ENCODE measurements around the gene SFMBT1.

SFMBT1 gene

DNA sequence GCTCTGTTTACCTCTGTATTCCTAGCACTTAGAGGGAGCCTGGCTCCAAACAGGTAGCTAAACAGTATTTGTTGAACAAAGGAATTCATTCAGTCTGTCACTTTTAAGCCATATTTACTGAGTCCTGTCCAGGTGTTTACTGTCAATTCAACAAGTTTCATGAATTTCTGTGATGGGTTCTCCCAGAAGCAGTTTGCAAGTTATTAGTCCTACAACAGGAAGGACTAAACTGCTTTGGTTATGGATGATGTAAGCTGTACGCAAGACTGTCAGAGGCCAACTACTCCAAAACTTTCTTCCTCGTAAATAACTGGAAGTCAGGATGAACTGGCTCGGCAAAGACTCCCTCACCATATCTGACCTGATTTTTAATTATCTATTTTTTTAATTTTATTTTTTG, 173.6 kb downstream of the SFMBT1 start:
- no peak overlapping the region for H3K9ac ChIP-seq (ENCODE audit: low read depth, low read length, poor library complexity, severe bottlenecking)
- no peak overlapping the region for H3K4me3 ChIP-seq (ENCODE audit: low read length, poor library complexity, severe bottlenecking)
- TF ChIP-seq, protein P1, sequence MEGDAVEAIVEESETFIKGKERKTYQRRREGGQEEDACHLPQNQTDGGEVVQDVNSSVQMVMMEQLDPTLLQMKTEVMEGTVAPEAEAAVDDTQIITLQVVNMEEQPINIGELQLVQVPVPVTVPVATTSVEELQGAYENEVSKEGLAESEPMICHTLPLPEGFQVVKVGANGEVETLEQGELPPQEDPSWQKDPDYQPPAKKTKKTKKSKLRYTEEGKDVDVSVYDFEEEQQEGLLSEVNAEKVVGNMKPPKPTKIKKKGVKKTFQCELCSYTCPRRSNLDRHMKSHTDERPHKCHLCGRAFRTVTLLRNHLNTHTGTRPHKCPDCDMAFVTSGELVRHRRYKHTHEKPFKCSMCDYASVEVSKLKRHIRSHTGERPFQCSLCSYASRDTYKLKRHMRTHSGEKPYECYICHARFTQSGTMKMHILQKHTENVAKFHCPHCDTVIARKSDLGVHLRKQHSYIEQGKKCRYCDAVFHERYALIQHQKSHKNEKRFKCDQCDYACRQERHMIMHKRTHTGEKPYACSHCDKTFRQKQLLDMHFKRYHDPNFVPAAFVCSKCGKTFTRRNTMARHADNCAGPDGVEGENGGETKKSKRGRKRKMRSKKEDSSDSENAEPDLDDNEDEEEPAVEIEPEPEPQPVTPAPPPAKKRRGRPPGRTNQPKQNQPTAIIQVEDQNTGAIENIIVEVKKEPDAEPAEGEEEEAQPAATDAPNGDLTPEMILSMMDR (conservative IDR thresholded peaks at IDR 0.05; ENCODE audit: low read length): no peak
- no peak for TF ChIP-seq EZH2phosphoT487 (IDR thresholded peaks at IDR 0.05; ENCODE audit: borderline replicate concordance)
- peaks cover 6% of the 10 kb centered on the region for H3K4me1 ChIP-seq (ENCODE audit: insufficient read depth, low read length, poor library complexity, severe bottlenecking)
- H3K9me3 ChIP-seq (ENCODE audit: insufficient read depth, low read depth, low read length): no peaks in the 10 kb centered on the region
- H3F3A ChIP-seq (ENCODE audit: low read depth): no peaks in the 10 kb centered on the region
- no peaks in the 10 kb centered on the region for H3K9me2 ChIP-seq (replicated peaks; ENCODE audit: low read depth, low read length)
- no peaks in the 10 kb centered on the region for H4K20me1 ChIP-seq (ENCODE audit: insufficient read depth, low read length, poor library complexity, severe bottlenecking)
- no peaks in the 10 kb centered on the region for H3K27me3 ChIP-seq (ENCODE audit: insufficient read depth, low read length, poor library complexity, severe bottlenecking)
- H3K36me3 ChIP-seq (ENCODE audit: insufficient read depth, low read length): no peaks in the 10 kb centered on the region
- no peak overlapping the region for H3K4me2 ChIP-seq (ENCODE audit: low read depth, low read length, poor library complexity, severe bottlenecking)
- H3K79me2 ChIP-seq (ENCODE audit: insufficient read depth, low read length): no peaks in the 10 kb centered on the region
- no peak overlapping the region for H2AFZ ChIP-seq (ENCODE audit: low read length)

DNA sequence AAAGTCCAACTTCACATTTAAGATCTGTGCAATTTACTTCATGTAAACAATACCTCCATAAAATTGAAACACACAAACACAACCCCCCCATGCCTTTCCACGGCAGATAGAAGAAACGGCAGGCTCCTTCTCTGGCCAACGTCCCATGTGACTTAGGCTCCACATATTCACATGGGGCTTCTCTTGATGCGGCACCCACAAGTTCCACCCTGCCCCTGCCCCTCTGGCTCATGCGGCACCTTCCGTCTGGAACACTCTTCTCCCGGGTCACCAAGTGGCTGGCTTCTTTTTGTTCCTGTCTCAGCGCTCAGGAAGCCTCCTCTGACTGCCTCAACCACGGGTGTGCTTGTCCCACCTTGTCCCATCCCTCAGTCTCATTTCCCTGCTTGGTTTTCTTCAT, 174.1 kb downstream of the SFMBT1 start:
- Histone ChIP-seq H3K36me3 (ENCODE audit: insufficient read depth, low read length) (no peaks in the 10 kb centered on the region), H3K4me3 (ENCODE audit: low read length, poor library complexity, severe bottlenecking) (no peak overlapping the region), H3K27me3 (ENCODE audit: insufficient read depth, low read length, poor library complexity, severe bottlenecking) (no peaks in the 10 kb centered on the region), H3K9ac (ENCODE audit: low read depth, low read length, poor library complexity, severe bottlenecking) (no peak overlapping the region), H3K9me2 (replicated peaks; ENCODE audit: low read depth, low read length) (no peaks in the 10 kb centered on the region), H3F3A (ENCODE audit: low read depth) (no peaks in the 10 kb centered on the region), H3K79me2 (ENCODE audit: insufficient read depth, low read length) (no peaks in the 10 kb centered on the region), H4K20me1 (ENCODE audit: insufficient read depth, low read length, poor library complexity, severe bottlenecking) (no peaks in the 10 kb centered on the region), H3K9me3 (ENCODE audit: insufficient read depth, low read depth, low read length) (no peaks in the 10 kb centered on the region), H3K4me2 (ENCODE audit: low read depth, low read length, poor library complexity, severe bottlenecking) (no peak overlapping the region), H3K4me1 (ENCODE audit: insufficient read depth, low read length, poor library complexity, severe bottlenecking) (peaks cover 6% of the 10 kb centered on the region), H2AFZ (ENCODE audit: low read length) (no peak overlapping the region)
- no peak for TF ChIP-seq EZH2phosphoT487 (IDR thresholded peaks at IDR 0.05; ENCODE audit: borderline replicate concordance)
- TF ChIP-seq, protein P1 (conservative IDR thresholded peaks at IDR 0.05; ENCODE audit: low read length): no peak

DNA sequence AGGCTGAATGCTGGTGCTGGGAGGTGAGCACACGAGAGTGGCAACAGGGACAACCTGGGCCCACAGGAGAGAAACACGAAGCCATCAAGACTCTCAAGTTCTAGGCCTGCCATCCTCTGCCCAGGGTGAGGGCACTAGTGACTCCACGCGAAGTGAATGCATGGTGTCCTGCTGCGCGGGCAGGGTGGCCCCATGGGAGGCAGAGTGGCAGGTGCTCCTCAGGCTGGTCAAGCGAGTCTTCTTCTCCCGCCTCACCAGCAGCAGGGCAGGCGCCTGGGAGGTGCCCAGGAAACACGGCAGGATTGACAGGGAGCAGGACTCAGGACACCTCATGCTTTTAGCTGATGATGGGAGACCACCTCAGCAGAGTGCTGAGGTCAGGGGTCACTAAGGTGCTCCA, 175.4 kb downstream of the SFMBT1 start:
- H3K9me2 ChIP-seq (replicated peaks; ENCODE audit: low read depth, low read length): no peaks in the 10 kb centered on the region
- no peaks in the 10 kb centered on the region for H3K9me3 ChIP-seq (ENCODE audit: insufficient read depth, low read depth, low read length)
- no peaks in the 10 kb centered on the region for H3K36me3 ChIP-seq (ENCODE audit: insufficient read depth, low read length)
- H3K4me2 ChIP-seq (ENCODE audit: low read depth, low read length, poor library complexity, severe bottlenecking): no peak overlapping the region
- H4K20me1 ChIP-seq (ENCODE audit: insufficient read depth, low read length, poor library complexity, severe bottlenecking): no peaks in the 10 kb centered on the region
- no peaks in the 10 kb centered on the region for H3K79me2 ChIP-seq (ENCODE audit: insufficient read depth, low read length)
- no peaks in the 10 kb centered on the region for H3K27me3 ChIP-seq (ENCODE audit: insufficient read depth, low read length, poor library complexity, severe bottlenecking)
- no peak overlapping the region for H3K4me3 ChIP-seq (ENCODE audit: low read length, poor library complexity, severe bottlenecking)
- no peak overlapping the region for H2AFZ ChIP-seq (ENCODE audit: low read length)
- H3F3A ChIP-seq (ENCODE audit: low read depth): no peaks in the 10 kb centered on the region
- TF ChIP-seq EZH2phosphoT487 (IDR thresholded peaks at IDR 0.05; ENCODE audit: borderline replicate concordance): no peak
- TF ChIP-seq, protein P1 (conservative IDR thresholded peaks at IDR 0.05; ENCODE audit: low read length): no peak
- peaks cover 6% of the 10 kb centered on the region for H3K4me1 ChIP-seq (ENCODE audit: insufficient read depth, low read length, poor library complexity, severe bottlenecking)
- no peak overlapping the region for H3K9ac ChIP-seq (ENCODE audit: low read depth, low read length, poor library complexity, severe bottlenecking)
